ENCODE measurements around the gene MCHR1.
"Not testable (repeated sequence)": the region's sequence is repeated elsewhere in the genome, so short reads cannot be mapped to it uniquely, and the experiment has no call there.

Gene MCHR1

GRCh38 chr22:40690370-40690769 lies 11.1 kb downstream of the MCHR1 start:
- no peak for DNase-seq (ENCODE audit: low spot score)

GRCh38 chr22:40691532-40691931 lies 12.2 kb downstream of the MCHR1 start:
- no peak for DNase-seq (ENCODE audit: low spot score)

GRCh38 chr22:40694411-40694810 lies 15.1 kb downstream of the MCHR1 start:
- DNase-seq (ENCODE audit: low spot score): no peak

- no peak for DNase-seq (ENCODE audit: low spot score)
Observed at GRCh38 chr22:40701274-40701673, 22.0 kb downstream of the MCHR1 start.

- no peak for DNase-seq (ENCODE audit: low spot score)
Observed at GRCh38 chr22:40703174-40703573, 23.9 kb downstream of the MCHR1 start.

- DNase-seq (ENCODE audit: low spot score): no peak
Observed at GRCh38 chr22:40703736-40704135, 24.5 kb downstream of the MCHR1 start.

GRCh38 chr22:40705918-40706682 lies 26.8 kb downstream of the MCHR1 start:
- no peak for DNase-seq (ENCODE audit: low spot score)

GRCh38 chr22:40707154-40707553 lies 27.9 kb downstream of the MCHR1 start:
- DNase-seq (ENCODE audit: low spot score): no peak

DNA sequence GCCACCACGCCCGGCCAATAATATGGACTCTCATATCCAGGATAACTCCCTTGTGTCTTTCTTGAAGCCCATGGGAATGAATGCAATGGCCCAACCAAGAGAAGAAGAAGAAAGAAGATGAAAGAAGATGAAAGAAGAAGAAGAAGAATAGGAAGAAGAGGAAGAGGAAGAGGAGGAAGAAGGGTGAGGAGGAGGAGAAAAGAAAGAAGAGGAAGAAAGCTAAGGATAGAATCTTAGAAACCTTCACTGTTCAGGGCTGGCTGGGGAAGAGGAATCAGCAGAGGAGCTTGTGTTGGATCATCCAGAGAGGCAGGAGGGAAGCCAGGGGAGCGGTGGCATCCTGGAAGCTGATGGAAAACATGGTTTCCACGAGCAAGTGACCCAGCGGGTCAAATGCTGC lies 28.9 kb downstream of the MCHR1 start:
- no peak for DNase-seq (ENCODE audit: low spot score)

- DNase-seq (ENCODE audit: low spot score): no peak
Observed at GRCh38 chr22:40709752-40710413, 30.6 kb downstream of the MCHR1 start.

- DNase-seq (ENCODE audit: low spot score): no peak
Observed at GRCh38 chr22:40712311-40712710, 33.0 kb downstream of the MCHR1 start.

DNA sequence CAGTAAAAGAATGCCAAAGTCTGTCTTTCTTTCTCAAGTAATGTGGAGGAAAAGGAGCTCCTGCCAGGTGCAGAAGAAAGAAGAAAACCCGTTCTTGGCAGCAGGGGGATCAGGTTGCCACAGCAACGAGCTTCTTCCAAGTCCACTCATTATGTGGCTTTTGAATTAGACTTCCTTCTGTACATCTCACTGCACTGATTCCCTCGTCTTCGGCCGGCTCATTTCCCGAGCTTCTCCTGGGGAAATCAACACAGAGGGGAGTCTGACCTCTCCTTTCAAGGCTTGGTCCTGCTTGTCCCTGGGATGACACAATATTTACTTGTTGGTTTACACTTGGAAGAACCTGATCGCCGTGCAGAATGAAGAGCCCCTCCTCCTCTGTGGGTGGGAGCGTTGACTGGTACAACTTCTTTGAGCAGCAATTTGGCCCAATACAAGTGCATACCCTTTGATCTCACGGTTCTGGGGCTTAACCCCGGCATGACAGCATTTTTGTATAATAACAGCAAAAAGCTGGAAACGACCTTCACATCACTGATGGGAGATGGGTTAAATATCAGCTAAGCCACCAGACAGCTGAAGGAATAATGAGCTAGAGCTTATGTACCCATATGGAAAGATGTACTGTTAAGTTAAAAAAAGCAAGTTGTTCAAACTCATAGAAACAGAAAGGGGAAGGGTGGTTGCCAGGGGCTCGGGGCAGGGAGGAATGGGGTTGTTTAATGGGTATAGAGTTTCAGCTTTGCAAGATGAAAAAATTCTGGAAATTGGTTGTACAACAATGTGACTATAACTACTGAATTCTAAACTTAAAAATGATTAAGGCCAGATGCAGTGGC lies 35.4 kb downstream of the MCHR1 start:
- no peak for DNase-seq (ENCODE audit: low spot score)

GRCh38 chr22:40716116-40716515 lies 36.8 kb downstream of the MCHR1 start:
- no peak for DNase-seq (ENCODE audit: low spot score)

- DNase-seq (ENCODE audit: low spot score): not testable (repeated sequence)
Observed at GRCh38 chr22:40717657-40718056, 38.4 kb downstream of the MCHR1 start.

- DNase-seq (ENCODE audit: low spot score): no peak
Observed at GRCh38 chr22:40718250-40719204, 39.2 kb downstream of the MCHR1 start.

- no peak for DNase-seq (ENCODE audit: low spot score)
Observed at GRCh38 chr22:40719599-40719998, 40.3 kb downstream of the MCHR1 start.

DNA sequence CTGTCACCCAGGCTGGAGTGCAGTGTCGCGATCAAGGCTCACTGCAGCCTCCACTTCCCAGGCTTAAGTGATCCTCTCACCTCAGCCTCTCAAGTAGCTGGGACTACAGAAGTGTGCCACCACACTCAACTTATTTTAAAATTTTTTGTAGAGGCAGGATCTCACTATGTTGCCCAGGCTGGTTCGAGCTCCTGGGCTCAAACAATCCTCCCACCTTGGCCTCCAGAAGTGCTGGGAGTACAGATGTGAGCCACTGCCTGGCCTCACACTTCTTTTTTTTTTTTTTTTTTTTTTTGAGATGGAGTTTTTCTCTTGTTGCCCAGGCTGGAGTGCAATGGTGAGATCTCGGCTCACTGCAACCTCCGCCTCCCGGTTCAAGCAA lies 40.9 kb downstream of the MCHR1 start:
- DNase-seq (ENCODE audit: low spot score): not testable (repeated sequence)

GRCh38 chr22:40720538-40721256 lies 41.4 kb downstream of the MCHR1 start:
- DNase-seq (ENCODE audit: low spot score): no peak

GRCh38 chr22:40721266-40721665 lies 42.0 kb downstream of the MCHR1 start:
- DNase-seq (ENCODE audit: low spot score): no peak

DNA sequence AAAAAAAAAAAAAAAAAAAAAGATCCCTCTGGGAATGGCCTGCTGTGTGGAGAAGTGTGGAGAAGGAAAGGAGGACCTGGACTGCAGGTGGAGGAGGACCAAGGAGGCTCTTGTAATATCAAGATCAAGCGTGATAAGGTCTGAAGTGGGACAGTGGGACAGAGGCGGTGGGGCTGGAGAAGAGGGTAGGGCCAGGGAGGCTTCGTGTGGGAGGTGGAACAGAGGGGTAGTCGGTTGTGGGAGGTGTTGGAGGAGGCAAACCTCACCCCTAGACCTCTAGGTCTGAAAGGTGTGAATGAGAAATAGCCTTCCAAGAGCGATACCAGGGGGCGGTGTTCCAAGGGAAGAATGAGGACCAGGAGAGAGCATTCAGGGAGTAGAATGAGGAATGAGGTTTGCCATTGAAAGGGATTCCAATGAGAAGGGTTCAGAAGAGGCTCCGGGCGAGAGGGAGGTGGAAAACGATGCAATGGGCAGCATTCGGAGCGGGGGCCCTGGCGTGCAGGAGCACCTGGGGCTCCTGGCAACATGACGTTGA lies 44.2 kb downstream of the MCHR1 start:
- no peak for DNase-seq (ENCODE audit: low spot score)

DNA sequence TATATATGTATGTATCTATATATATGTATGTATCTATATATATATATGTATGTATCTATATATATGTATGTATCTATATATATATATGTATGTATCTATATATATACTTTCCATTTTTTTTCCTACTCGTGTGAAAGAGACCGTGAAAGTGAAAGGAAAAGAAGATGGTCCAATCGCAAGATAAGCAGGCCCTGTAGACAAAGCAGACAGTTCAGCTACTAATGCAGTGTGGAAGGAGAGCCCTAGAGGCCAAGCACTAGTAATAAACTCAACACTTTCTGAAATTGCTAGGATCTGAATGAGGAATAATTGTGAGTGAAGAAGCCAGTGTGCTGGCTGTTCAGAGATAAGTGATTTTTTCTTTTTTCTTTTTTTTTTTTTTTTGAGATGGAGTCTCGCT lies 47.2 kb downstream of the MCHR1 start:
- peak; percentile 46 for DNase-seq (ENCODE audit: low spot score)

Measured in activated CD4-positive, alpha-beta T cell treated with anti-CD3 and anti-CD28 coated beads, Interleukin-2, Interleukin-4, amounts not matched to agents 100 ng/mL and 50 ng/mL, durations not matched to agents 16 hours and 8 hours (primary cell).